Measurements from ENCODE around the gene HDAC10. TPM values are rescaled to one million over a fixed set of nuclear protein-coding genes. Genes with fewer than 3 reads are reported as not detected.
"Not testable (repeated sequence)": the region's sequence is repeated elsewhere in the genome, so short reads cannot be mapped to it uniquely, and the experiment has no call there.

The HDAC10 gene
- total RNA-seq, 2 donors from 2014 or later = 31.9 to 128 TPM

DNA sequence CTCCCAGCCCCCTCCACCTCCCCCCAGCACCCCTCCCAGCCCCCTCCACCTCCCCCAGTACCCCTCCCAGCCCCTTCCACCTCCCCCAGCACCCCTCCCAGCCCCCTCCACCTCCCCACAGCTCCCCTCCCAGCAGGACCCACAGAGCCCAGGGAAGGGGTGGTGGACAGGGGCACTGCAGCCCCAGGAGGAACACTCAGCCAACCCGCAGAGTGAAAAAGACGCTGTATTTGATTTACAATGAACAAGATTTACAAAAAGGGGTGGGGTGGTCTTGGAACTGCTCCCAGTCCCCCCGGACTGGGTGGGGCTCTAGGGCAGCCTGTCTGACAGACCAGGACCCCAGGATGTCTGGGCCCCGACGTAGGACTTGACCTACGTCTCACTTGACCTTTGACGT lies 23.7 kb upstream of the HDAC10 start:
- peaks cover 4 to 16% of the 10 kb centered on the region in 2 donors for H3K36me3 ChIP-seq (replicated peaks in 1 of 2; ENCODE audit: insufficient read depth in 1 of 2, low read depth in 2 of 2)
- 70% methylated on average over 7 of the region's 7 CpGs; no CpG with 5 or more reads in 1 of the 2 donors for WGBS, 2 donors
- no peak for DNase-seq
- ATAC-seq = no peak
- H3K27ac ChIP-seq = peak overlapping the region in 1 of 4 donors; percentile 24
- no peak overlapping the region for H3K4me3 ChIP-seq
- H3K9me3 ChIP-seq = no peaks in the 10 kb centered on the region
- H3K4me1 ChIP-seq = peaks cover 21% of the 10 kb centered on the region
- intact Hi-C loops (cut with DNase I) = no loop called here
- TF ChIP-seq, protein P1, sequence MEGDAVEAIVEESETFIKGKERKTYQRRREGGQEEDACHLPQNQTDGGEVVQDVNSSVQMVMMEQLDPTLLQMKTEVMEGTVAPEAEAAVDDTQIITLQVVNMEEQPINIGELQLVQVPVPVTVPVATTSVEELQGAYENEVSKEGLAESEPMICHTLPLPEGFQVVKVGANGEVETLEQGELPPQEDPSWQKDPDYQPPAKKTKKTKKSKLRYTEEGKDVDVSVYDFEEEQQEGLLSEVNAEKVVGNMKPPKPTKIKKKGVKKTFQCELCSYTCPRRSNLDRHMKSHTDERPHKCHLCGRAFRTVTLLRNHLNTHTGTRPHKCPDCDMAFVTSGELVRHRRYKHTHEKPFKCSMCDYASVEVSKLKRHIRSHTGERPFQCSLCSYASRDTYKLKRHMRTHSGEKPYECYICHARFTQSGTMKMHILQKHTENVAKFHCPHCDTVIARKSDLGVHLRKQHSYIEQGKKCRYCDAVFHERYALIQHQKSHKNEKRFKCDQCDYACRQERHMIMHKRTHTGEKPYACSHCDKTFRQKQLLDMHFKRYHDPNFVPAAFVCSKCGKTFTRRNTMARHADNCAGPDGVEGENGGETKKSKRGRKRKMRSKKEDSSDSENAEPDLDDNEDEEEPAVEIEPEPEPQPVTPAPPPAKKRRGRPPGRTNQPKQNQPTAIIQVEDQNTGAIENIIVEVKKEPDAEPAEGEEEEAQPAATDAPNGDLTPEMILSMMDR (IDR thresholded peaks at IDR 0.05) = peak in 1 of 7 experiments; percentile 1
- no peak for TF ChIP-seq POLR2A (IDR thresholded peaks at IDR 0.05)
- H3K27me3 ChIP-seq = no peaks in the 10 kb centered on the region

DNA sequence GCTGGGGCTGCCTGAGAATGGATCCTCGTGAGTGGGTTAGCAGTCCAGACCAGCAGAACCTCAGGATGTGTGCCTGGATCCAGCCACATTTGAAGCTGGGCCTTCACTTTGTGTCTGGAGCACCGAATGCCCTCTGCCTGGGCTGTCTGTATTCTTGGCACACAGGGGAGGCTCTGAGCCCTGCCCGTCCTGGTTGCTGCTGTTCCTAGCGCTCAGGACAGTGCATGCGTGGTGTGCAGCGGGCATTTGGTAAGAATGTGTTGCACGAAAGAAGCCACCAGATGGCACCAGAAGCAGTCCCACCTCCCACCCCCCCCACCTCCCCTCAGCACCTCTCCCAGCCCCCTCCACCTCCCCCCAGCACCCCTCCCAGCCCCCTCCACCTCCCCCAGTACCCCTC lies 23.2 kb upstream of the HDAC10 start:
- Histone ChIP-seq H3K36me3 (replicated peaks in 1 of 2; ENCODE audit: insufficient read depth in 1 of 2, low read depth in 2 of 2) (peaks cover 0 to 12% of the 10 kb centered on the region in 2 donors), H3K27ac (no peak overlapping the region), H3K4me1 (peaks cover 26% of the 10 kb centered on the region), H3K4me3 (no peak overlapping the region), H3K27me3 (no peaks in the 10 kb centered on the region), H3K9me3 (no peaks in the 10 kb centered on the region)
- peak; percentile 61 to 73 (median 72) for DNase-seq
- no peak for TF ChIP-seq POLR2A (IDR thresholded peaks at IDR 0.05)
- TF ChIP-seq, protein P1 (IDR thresholded peaks at IDR 0.05) = peak in 5 of 7 experiments; percentile 22 to 38 (median 32)
- WGBS, 2 donors = 20% methylated on average over 7 of the region's 7 CpGs; no CpG with 5 or more reads in 1 of the 2 donors
- intact Hi-C loops (cut with DNase I) = no loop called here
- ATAC-seq = peak; percentile 14

DNA sequence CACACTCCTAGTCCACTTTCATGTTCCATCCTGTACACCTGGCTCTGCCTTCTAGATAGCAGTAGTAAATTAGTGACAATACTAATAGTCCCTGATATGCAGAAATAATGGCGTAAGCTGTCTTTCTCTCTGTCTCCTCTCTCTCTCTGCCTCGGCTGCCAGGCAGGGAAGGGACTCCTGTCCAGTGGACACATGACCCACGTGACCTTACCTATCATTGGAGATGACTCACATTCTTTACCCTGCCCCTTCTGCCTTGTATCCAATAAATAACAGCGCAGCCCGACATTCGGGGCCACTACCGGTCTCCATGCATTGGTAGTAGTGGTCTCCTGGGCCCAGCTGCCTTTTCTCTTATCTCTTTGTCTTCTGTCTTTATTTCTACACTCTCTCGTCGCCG lies 22.7 kb upstream of the HDAC10 start:
- WGBS, 2 donors = 74 to 77% methylated on average over 10 of the region's 10 CpGs
- intact Hi-C loops (cut with DNase I) = not testable (repeated sequence)
- peaks cover 31% of the 10 kb centered on the region for H3K4me1 ChIP-seq

DNA sequence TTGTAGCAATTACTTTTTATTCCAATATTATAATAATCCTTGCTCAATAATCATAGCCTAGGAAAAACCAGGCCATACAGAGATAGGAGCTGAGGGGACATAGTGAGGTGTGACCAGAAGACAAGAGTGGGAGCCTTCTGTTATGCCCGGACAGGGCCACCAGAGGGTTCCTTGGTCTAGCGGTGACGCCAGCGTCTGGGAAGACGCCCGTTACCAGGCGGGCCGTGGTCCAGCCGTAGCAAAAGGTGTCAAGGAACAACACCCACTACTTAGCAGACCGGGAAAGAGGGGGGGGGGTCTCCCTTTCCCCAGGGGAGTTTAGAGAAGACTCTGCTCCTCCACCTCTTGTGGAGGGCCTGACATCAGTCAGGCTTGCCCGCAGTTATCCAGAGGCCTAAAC lies 22.3 kb upstream of the HDAC10 start:
- H3K9me3 ChIP-seq = not testable (repeated sequence)
- peaks cover 35% of the 10 kb centered on the region for H3K4me1 ChIP-seq

More for the DNA sequence above, 22.7 kb upstream of the HDAC10 start:
- ATAC-seq, H3K9me3 ChIP-seq, DNase-seq, H3K27ac ChIP-seq, H3K4me3 ChIP-seq, H3K27me3 ChIP-seq: not testable (repeated sequence)
- peaks cover 0 to 12% of the 10 kb centered on the region in 2 donors for H3K36me3 ChIP-seq (replicated peaks in 1 of 2; ENCODE audit: insufficient read depth in 1 of 2, low read depth in 2 of 2)

DNA sequence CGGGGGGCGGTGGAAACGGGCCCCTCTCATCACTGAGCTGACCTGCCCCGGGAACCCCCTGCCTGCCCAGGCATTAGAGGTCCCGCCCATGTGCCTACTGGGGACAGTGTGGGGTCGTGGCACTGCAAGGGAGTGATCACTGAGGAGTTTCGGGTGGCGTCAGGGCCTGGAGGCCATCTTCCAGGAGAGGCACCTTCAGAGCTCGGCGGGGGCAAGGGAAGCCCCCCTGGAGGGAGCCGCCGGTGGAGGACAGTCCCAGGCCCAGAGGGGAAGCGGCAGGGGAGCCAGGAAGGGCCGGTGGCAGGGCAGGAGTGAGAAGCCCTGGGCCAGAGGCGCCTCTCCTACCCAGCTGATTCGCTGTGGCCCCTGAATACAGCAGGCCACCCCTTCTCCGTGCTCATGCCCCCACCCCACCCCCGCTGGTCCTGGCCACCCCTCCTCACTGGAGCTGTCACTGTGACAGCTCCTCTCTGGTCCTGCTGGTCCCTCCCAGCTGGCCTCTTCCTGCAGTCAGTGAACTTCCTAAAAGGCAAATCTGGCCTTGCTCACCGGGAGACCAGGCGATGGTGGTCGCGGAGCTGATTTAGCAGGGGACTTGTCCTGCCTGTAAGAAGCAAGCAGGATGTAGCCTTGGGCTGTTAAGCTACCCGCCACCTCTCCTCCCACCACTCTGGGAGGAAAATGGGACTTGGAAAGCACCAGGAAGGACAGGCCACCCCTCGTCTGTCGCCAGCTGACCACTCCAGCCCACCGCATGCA lies 21.2 kb upstream of the HDAC10 start:
- no peaks in the 10 kb centered on the region for H3K27me3 ChIP-seq
- intact Hi-C loops (cut with DNase I) = no loop called here
- H3K36me3 ChIP-seq (replicated peaks in 1 of 2; ENCODE audit: insufficient read depth in 1 of 2, low read depth in 2 of 2) = peaks cover 0 to 4% of the 10 kb centered on the region in 2 donors
- DNase-seq = no peak
- TF ChIP-seq, protein P1 (IDR thresholded peaks at IDR 0.05) = no peak
- no peak for TF ChIP-seq POLR2A (IDR thresholded peaks at IDR 0.05)
- peaks cover 47% of the 10 kb centered on the region for H3K4me1 ChIP-seq
- no peak overlapping the region for H3K27ac ChIP-seq
- no peak for ATAC-seq
- no peak overlapping the region for H3K4me3 ChIP-seq
- H3K9me3 ChIP-seq = no peaks in the 10 kb centered on the region
- WGBS, 2 donors = 52 to 57% methylated on average over 14 to 22 of the region's 26 CpGs

More for the DNA sequence above, 22.3 kb upstream of the HDAC10 start:
- H3K27me3 ChIP-seq; ATAC-seq; H3K27ac ChIP-seq; DNase-seq; intact Hi-C loops (cut with DNase I); H3K4me3 ChIP-seq: not testable (repeated sequence)
- H3K36me3 ChIP-seq (replicated peaks in 1 of 2; ENCODE audit: insufficient read depth in 1 of 2, low read depth in 2 of 2) = peaks cover 0 to 12% of the 10 kb centered on the region in 2 donors
- 25 to 36% methylated on average over 2 to 10 of the region's 11 CpGs for WGBS, 2 donors

Data from body of pancreas (tissue), 4 donors.